Loucy (cell line): ENCODE measurements around the gene TBC1D22A.

ENCODE experiments used
- H2AFZ ChIP-seq: fragments of 200-600 bp; sonication (generic); 2 replicates; pipeline ENCODE4 v1.6.0; 2016; ENCODE audit warnings: antibody characterized with exemption, mild to moderate bottlenecking, low read length, moderate library complexity
- H3F3A ChIP-seq: fragments of 200-600 bp; 2 replicates; pipeline ENCODE4 v1.6.0; 2016; ENCODE audit warnings: antibody characterized with exemption, low read depth, mild to moderate bottlenecking
- H3K27me3 ChIP-seq: fragments of 200-600 bp; sonication (generic); 2 replicates; pipeline ENCODE4 v1.6.1; 2014; ENCODE audit warnings: low read length, mild to moderate bottlenecking; ENCODE audit not compliant: insufficient read depth, poor library complexity, severe bottlenecking
- H3K36me3 ChIP-seq: fragments of 200-600 bp; sonication (generic); 2 replicates; pipeline ENCODE4 v1.6.1; 2016; ENCODE audit warnings: low read length; ENCODE audit not compliant: insufficient read depth
- H3K4me1 ChIP-seq: fragments of 200-600 bp; sonication (generic); 2 replicates; pipeline ENCODE4 v1.5.1; 2014; ENCODE audit warnings: low read length, mild to moderate bottlenecking; ENCODE audit not compliant: insufficient read depth, poor library complexity, severe bottlenecking
- H3K4me2 ChIP-seq: fragments of 200-600 bp; sonication (generic); 2 replicates; pipeline ENCODE4 v1.6.0; 2014; ENCODE audit warnings: antibody characterized with exemption, low read length, low read depth, mild to moderate bottlenecking; ENCODE audit not compliant: poor library complexity, severe bottlenecking
- H3K4me3 ChIP-seq: fragments of 200-600 bp; sonication (generic); 2 replicates; pipeline ENCODE4 v1.5.1; 2014; ENCODE audit warnings: low read length, mild to moderate bottlenecking, mixed read lengths; ENCODE audit not compliant: poor library complexity, severe bottlenecking
- H3K79me2 ChIP-seq: fragments of 200-600 bp; sonication (generic); 2 replicates; pipeline ENCODE4 v1.6.1; 2014; ENCODE audit warnings: low read length; ENCODE audit not compliant: insufficient read depth
- H3K9ac ChIP-seq: fragments of 200-600 bp; sonication (generic); 2 replicates; pipeline ENCODE4 v1.6.0; 2014; ENCODE audit warnings: mild to moderate bottlenecking, low read depth, low read length, moderate library complexity; ENCODE audit not compliant: poor library complexity, severe bottlenecking
- H3K9me2 ChIP-seq: fragments of 200-600 bp; sonication (generic); replicated peaks from 2 replicates; pipeline ENCODE4 v1.6.1; 2016; ENCODE audit warnings: low read depth, low read length, mixed read lengths
- H3K9me3 ChIP-seq: fragments of 200-600 bp; sonication (generic); 2 replicates; pipeline ENCODE4 v1.6.1; 2014; ENCODE audit warnings: mild to moderate bottlenecking, antibody characterized with exemption, low read length, low read depth; ENCODE audit not compliant: insufficient read depth
- H4K20me1 ChIP-seq: fragments of 200-600 bp; sonication (generic); 2 replicates; pipeline ENCODE4 v1.6.0; 2014; ENCODE audit warnings: antibody characterized with exemption, low read length, mild to moderate bottlenecking; ENCODE audit not compliant: insufficient read depth, poor library complexity, severe bottlenecking
- CTCF ChIP-seq: fragments of 200-600 bp; sonication (generic); conservative IDR thresholded peaks from 2 replicates; pipeline ENCODE4 v1.5.1; 2014; ENCODE audit warnings: mild to moderate bottlenecking, antibody characterized with exemption, low read length
- EZH2phosphoT487 ChIP-seq: fragments of 200-600 bp; IDR thresholded peaks from 2 replicates; pipeline ENCODE4 v1.6.1; 2018; ENCODE audit warnings: antibody characterized with exemption, mild to moderate bottlenecking, moderate library complexity, borderline replicate concordance

The TBC1D22A gene

GRCh38 chr22:46800102-46800857 is 37.8 kb downstream of the TBC1D22A start:
- Histone ChIP-seq H3K27me3 (no peaks in the 10 kb centered on the region), H4K20me1 (peaks cover 4% of the 10 kb centered on the region), H3F3A (no peaks in the 10 kb centered on the region), H3K4me1 (no peaks in the 10 kb centered on the region), H3K9me2 (no peaks in the 10 kb centered on the region), H3K4me2 (no peak overlapping the region), H3K79me2 (peaks cover 15% of the 10 kb centered on the region; the same call in 1 of the 2 replicates), H3K36me3 (peaks cover 66% of the 10 kb centered on the region), H3K9me3 (no peaks in the 10 kb centered on the region), H3K9ac (no peak overlapping the region), H3K4me3 (no peak overlapping the region), H2AFZ (no peak overlapping the region)
- TF ChIP-seq EZH2phosphoT487 (no peak), CTCF (no peak)

- no peaks in the 10 kb centered on the region for H3K27me3 ChIP-seq
- TF ChIP-seq CTCF (no peak), EZH2phosphoT487 (no peak)
- H3K36me3 ChIP-seq: peaks cover 62% of the 10 kb centered on the region
- H4K20me1 ChIP-seq: peaks cover 4% of the 10 kb centered on the region
- no peaks in the 10 kb centered on the region for H3F3A ChIP-seq
- peaks cover 19% of the 10 kb centered on the region; the same call in 1 of the 2 replicates for H3K79me2 ChIP-seq
- no peak overlapping the region for H3K4me2 ChIP-seq
- no peak overlapping the region for H2AFZ ChIP-seq
- no peaks in the 10 kb centered on the region for H3K9me3 ChIP-seq
- H3K4me1 ChIP-seq: no peaks in the 10 kb centered on the region
- no peak overlapping the region for H3K4me3 ChIP-seq
- H3K9me2 ChIP-seq: no peaks in the 10 kb centered on the region
- H3K9ac ChIP-seq: no peak overlapping the region
These were observed 38.9 kb downstream of the TBC1D22A start for GRCh38 chr22:46801331-46801811.

GRCh38 chr22:46801826-46802607 is 39.6 kb downstream of the TBC1D22A start:
- H2AFZ ChIP-seq: no peak overlapping the region
- peaks cover 19% of the 10 kb centered on the region; the same call in 1 of the 2 replicates for H3K79me2 ChIP-seq
- TF ChIP-seq CTCF: no peak
- TF ChIP-seq EZH2phosphoT487: no peak
- no peaks in the 10 kb centered on the region for H3K9me2 ChIP-seq
- peaks cover 6% of the 10 kb centered on the region for H3K4me1 ChIP-seq
- H3K9ac ChIP-seq: no peak overlapping the region
- no peak overlapping the region for H3K4me2 ChIP-seq
- no peaks in the 10 kb centered on the region for H3K27me3 ChIP-seq
- peaks cover 67% of the 10 kb centered on the region for H3K36me3 ChIP-seq
- H4K20me1 ChIP-seq: peaks cover 4% of the 10 kb centered on the region
- no peaks in the 10 kb centered on the region for H3K9me3 ChIP-seq
- H3K4me3 ChIP-seq: no peak overlapping the region
- H3F3A ChIP-seq: no peaks in the 10 kb centered on the region
